GM19238 (cell line): ENCODE data around the gene TP53I11.

Experiments
- DNase-seq: peaks from one replicate; pipeline ENCODE4 v3.0.0; 2011; ENCODE audit warnings: low spot score; ENCODE audit not compliant: insufficient read length

The TP53I11 gene

DNA sequence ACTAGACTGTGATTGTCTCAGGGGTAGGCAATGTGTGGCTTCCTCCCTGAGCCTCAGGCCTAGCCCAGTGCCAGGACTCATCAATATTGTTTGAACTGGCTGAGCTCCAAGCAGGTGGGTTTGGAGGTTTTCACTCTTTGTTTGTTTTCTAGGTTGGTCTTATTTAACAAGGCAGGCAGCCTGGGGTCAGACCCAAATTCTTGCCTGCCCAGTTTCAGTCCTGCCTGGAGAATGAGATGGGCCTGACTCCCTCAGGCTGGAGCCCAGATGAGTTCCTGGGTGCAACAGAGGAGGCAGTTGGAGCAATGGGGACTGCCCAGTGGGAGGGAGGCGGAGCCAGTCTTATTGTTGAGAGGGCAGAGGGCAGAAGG is 28.3 kb upstream of the TP53I11 start:
- no peak for DNase-seq

DNA sequence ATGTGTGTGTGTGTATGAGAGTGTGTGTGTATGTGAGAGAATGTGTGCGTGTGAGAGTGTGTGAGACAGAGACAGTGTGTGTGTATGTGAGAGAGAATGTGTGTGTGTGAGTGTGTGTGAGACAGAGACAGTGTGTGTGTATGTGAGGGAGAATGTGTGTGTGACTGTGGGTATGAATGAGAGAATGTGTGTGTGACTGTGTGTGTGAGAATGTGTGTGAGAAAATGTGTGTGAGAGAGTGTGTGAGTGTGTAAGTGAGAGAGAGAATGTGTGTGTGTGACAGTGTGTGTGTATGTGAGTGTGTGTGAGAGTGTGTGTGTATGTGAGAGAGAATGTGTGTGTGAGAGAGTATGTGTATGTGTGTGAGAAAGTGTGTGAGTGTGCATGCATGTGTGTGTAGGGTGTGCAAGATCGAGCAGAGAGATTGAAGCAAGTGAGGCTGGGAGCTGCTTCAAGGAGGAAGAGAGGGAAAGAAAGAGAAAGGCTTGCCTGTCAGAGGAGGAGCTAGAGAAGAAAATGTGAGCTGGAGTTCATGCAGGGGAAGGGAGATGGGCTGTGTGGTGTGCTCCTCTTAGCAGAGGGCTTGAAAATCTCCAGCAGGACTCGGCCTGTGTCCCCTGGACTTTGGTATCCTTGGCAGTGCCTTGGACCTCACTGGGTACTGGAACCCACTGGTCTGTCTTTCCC is 27.7 kb upstream of the TP53I11 start:
- DNase-seq: no peak

DNA sequence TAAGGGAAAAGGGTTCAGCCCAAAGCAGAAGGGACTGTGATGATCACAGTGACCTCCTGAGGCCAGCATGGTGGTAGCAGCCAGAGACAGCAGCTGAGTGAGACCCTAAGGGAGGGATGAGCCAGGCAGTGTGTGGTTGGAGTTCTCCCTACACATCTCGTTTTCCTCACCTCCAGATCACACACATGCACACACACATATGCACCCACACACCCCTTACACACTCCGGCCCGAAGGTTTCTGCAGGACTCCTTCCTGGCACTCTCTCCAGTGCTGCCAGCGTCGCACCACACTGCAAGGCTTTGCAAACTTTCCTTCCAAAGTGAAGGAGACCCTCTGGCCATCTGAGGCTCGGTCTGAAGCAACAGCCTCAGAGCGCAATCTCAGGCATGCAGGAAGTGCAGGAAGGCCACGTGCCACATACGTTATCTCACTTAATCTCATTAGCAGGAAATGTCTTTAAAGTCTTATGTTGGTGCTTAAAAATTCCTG is 26.9 kb upstream of the TP53I11 start:
- DNase-seq: no peak

DNA sequence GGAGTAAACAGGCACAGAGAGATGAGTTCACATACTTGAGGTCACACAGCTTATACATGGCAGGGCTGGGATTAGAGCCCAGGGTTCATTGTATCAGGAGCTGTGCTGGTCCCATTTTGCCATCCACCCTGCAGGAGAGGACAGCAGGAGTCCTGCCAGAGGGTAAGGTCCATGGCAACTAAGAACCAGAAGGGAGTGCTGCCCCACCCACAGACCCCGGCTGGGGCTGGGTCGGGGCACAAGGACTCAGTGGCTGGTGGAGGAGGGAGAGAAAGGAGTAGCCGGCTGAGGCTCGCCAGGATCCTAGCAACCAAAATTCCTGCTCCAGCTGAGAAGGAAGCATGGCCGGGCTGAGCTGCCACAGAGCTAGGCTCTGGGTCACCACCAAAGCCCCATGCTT is 25.9 kb upstream of the TP53I11 start:
- DNase-seq: no peak

DNA sequence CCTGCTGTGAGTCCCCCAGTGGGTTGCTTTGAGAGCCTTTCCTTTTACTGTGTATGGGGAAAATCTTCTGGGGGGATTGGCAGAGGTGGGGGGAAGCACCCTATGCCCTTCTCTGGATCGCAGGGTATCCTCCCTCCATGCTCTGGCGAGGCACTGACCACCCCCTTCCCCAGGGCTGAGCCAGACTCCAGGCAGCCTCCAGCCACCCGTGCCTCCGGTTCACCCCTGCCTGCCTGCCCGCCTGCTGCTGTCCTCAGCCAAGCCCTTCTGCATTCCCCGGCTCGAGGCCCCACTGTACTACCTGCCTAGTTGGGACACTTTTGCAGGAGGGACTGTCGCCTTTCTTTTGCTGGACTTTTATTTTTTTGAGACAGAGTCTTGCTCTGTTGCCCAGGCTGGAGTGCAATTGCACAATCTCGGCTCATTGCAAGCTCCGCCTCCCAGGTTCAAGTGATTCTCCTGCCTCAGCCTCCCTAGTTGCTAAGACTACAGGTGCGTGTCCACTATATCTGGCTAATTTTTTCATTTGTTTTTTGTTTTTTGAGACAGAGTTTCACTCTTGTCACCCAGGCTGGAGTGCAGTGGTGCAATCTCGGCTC is 23.8 kb upstream of the TP53I11 start:
- no peak for DNase-seq

- DNase-seq: no peak
Measured at GRCh38 chr11:44973632-44974401, 23.1 kb upstream of the TP53I11 start.

DNA sequence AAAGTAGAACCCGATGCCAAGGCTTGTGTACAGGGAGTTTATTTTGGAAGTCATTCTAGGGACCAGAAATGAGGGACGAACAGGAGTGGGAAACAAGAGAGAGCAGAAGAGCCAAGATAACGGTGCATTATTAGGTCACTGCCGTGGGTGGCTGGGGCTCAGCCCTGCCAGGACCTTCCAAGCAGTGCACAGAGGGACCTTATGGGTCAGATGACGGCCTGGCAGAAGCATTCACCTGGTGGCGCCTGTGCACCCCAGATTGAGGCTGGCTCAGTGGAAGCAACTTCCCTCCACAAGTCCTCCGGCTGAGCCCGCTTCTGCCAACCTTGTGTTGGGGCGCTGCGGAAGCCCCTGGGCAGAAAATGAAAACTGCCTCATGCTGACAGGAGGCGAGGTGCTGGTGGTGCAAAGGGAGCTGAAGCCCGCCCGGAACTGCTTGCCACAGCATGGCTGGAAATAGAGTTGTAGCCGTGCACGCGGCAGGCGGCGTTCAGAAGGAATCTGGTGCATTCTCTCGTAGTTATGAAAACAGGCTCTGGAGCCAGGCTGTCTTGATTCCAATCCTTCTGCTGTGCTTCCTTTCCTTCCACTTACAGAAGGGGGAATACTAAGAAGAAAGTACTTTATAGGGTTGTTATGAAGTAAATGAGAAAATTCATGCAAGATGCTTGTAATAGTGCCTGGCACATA is 22.2 kb upstream of the TP53I11 start:
- DNase-seq: no peak

- DNase-seq: no peak
Measured at GRCh38 chr11:44971185-44971584, 20.5 kb upstream of the TP53I11 start.

GRCh38 chr11:44970293-44970692 is 19.6 kb upstream of the TP53I11 start:
- DNase-seq: no peak

DNA sequence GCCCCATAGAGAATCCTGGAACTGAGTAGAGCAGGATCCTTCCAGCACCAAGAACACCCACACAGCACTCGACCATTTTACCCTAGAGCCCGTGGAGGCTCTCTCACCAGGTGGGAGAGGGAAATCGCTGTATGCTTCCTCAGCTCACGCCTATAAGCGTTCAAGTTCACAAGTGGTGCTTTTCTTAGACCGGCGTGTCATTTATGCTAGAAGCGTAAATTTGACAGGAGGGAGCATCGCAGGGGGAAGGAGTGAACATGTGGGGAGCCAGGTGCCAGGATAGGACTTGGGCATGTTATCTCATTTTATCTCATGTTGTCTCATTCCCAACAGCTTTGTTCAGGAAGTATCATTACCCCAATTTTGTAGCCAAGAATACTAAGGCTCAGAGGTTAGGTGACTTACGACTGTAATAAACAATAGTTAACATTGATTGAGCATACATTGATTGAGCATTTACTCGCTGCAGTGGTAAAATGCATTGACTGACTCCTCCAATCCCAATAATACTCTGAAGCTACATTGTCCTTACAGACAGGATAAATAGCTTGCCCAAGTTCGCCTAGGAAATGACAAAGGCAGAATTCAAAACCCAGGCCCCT is 19.1 kb upstream of the TP53I11 start:
- no peak for DNase-seq

- DNase-seq: no peak
Measured at GRCh38 chr11:44968510-44968909, 17.8 kb upstream of the TP53I11 start.

DNA sequence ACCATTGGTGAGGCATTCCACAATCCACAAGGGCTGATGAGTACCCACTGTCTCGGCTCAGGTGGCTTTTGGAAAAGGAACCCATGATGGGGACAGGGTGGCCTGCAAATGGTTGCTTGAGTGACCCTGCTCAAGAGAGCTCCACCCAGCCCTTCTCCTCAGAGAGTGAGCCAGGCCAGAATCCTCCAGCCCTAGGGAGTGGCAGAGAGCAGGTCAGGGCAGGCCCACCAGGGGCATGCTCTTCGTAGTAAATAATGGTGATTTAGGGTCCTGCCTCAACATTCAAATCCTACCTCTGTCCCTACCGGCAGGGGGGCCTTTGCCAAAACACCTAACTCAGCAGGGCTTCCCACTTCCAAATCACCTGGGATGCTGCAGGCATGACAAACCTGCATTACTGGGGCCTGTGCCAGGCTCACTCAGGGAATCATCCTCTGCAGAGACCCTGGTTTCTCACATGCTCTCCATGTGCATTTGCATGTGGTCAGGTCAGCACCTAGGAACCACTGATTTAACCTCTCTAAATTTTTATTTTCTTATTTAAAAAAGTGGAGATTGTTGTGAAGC is 17.3 kb upstream of the TP53I11 start:
- DNase-seq: no peak

DNA sequence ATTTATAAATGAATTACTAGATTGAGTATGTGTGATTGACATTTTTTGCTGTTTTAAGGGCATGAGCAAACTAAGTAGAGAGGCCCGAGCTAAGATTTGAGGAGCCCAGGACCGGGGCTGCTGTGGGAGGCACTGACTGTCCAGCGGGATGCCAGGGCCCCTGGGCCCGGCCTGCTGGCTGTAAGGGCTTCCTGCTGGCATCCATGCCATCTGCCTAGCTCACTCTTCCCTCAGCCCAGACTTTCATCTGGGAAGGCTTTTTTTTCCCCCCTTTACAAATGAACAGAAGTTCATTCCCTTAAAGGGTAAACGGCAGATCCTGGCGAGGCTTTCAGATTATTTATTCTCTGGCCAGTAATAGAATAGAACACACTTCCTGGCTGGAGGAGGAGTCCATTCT is 16.0 kb upstream of the TP53I11 start:
- no peak for DNase-seq

- DNase-seq: no peak
Measured at GRCh38 chr11:44964526-44965209, 14.0 kb upstream of the TP53I11 start.

GRCh38 chr11:44963948-44964347 is 13.3 kb upstream of the TP53I11 start:
- DNase-seq: no peak

- no peak for DNase-seq
Measured at GRCh38 chr11:44963136-44963535, 12.5 kb upstream of the TP53I11 start.

GRCh38 chr11:44962464-44962863 is 11.8 kb upstream of the TP53I11 start:
- DNase-seq: no peak

GRCh38 chr11:44960200-44960845 is 9.6 kb upstream of the TP53I11 start:
- DNase-seq: no peak

DNA sequence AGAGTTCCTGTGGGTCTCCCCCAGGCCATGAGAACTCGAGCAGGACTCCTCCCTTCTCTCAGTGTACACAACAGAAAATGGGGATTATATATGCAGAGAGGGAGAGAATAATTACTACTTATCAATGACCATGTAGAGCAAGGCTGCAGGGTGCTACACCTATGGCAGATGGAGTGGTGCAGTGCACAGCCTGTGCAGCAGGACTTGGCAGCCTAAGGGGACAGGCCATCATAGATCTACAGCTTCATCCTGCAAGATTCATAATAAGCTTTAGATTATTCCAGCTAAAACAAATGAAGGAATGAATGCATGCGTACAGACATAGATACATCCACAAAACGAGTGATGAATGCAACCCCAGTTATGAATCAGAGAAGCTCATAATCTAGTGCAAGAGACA is 8.4 kb upstream of the TP53I11 start:
- no peak for DNase-seq
